ENCODE results near the gene ZNRF1. TPM values are rescaled to one million over a fixed set of nuclear protein-coding genes. Genes with fewer than 3 reads are reported as not detected.
"Not testable (repeated sequence)": the region's sequence is repeated elsewhere in the genome, so short reads cannot be mapped to it uniquely, and the experiment has no call there.

The ZNRF1 gene
- total RNA-seq, 2 donors from 2014 or later = 15.3 to 19.8 TPM

DNA sequence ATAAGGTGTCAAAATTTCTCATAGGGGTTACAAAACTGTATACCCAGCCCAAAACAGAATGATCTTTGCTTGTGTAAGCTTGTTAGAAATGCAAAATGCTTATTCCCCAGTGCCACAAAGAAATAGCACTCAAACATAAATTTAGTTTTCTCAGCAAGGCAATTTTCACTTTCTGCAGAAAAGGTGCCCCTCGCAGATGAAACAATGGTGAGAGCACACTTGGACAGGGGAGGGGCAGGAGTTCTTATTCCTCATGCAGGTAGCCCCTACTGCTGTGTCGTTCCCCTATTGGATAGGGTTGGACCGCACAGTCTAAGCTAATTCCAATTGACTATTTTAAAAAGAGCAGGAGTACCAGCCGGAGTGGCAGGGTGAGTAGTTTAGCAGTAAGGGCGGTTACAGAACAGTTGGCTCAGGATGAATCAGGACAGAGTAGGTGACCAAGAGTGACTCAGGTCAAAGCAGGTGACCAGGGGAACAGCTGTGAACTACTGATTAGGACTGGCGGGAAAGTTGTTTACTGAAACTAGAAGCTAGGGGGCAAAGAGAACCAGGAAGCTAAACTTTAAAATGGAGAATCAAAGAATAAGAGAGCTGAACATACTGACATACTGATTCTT, 123.2 kb downstream of the ZNRF1 start:
- no peaks in the 10 kb centered on the region for H3K4me1 ChIP-seq
- H3K9me3 ChIP-seq = peaks cover 0 to 22% of the 10 kb centered on the region in 2 donors
- no peaks in the 10 kb centered on the region for H3K27me3 ChIP-seq
- DNase-seq (ENCODE audit: low spot score) = no peak
- H3K27ac ChIP-seq = no peak overlapping the region
- no peak overlapping the region for H3K4me3 ChIP-seq
- H3K36me3 ChIP-seq = no peaks in the 10 kb centered on the region
- TF ChIP-seq, protein P1, sequence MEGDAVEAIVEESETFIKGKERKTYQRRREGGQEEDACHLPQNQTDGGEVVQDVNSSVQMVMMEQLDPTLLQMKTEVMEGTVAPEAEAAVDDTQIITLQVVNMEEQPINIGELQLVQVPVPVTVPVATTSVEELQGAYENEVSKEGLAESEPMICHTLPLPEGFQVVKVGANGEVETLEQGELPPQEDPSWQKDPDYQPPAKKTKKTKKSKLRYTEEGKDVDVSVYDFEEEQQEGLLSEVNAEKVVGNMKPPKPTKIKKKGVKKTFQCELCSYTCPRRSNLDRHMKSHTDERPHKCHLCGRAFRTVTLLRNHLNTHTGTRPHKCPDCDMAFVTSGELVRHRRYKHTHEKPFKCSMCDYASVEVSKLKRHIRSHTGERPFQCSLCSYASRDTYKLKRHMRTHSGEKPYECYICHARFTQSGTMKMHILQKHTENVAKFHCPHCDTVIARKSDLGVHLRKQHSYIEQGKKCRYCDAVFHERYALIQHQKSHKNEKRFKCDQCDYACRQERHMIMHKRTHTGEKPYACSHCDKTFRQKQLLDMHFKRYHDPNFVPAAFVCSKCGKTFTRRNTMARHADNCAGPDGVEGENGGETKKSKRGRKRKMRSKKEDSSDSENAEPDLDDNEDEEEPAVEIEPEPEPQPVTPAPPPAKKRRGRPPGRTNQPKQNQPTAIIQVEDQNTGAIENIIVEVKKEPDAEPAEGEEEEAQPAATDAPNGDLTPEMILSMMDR (IDR thresholded peaks at IDR 0.05) = no peak

DNA sequence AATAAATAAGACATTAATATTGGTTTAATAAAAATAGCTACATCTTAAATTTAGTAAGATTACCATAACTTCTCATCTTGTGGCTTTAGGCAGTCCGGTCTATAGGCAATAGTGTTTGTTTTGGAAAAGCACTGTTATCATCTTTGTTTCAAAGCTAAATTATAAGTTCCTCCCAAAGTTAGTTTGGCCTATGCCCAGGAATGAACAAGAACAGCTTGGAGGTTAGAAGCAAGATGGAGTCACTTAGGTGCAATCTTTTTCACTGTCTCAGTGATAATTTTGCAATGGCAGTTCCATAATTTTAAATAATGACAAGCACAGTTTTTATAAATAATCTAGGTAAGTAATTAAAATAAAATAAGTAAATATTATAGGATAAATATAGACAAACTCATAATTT, 123.8 kb downstream of the ZNRF1 start:
- Histone ChIP-seq H3K4me1 (no peaks in the 10 kb centered on the region), H3K9me3 (peaks cover 0 to 27% of the 10 kb centered on the region in 2 donors), H3K4me3 (no peak overlapping the region), H3K27me3 (no peaks in the 10 kb centered on the region), H3K36me3 (no peaks in the 10 kb centered on the region), H3K27ac (no peak overlapping the region)
- TF ChIP-seq, protein P1 (IDR thresholded peaks at IDR 0.05) = no peak
- DNase-seq (ENCODE audit: low spot score) = no peak

GRCh38 chr16:75127713-75128415, 129.0 kb downstream of the ZNRF1 start:
- Histone ChIP-seq H3K27me3 (no peaks in the 10 kb centered on the region), H3K9me3 (peaks cover 0 to 7% of the 10 kb centered on the region in 2 donors), H3K27ac (no peak overlapping the region), H3K4me3 (no peak overlapping the region), H3K4me1 (no peaks in the 10 kb centered on the region), H3K36me3 (no peaks in the 10 kb centered on the region)
- TF ChIP-seq, protein P1 (IDR thresholded peaks at IDR 0.05) = no peak
- DNase-seq (ENCODE audit: low spot score) = no peak

GRCh38 chr16:75129421-75130149, 130.8 kb downstream of the ZNRF1 start:
- not testable (repeated sequence) for DNase-seq (ENCODE audit: low spot score); H3K27ac ChIP-seq; H3K36me3 ChIP-seq; H3K4me1 ChIP-seq; H3K27me3 ChIP-seq; H3K9me3 ChIP-seq; H3K4me3 ChIP-seq

- TF ChIP-seq, protein P1 (IDR thresholded peaks at IDR 0.05) = peak in 1 of 2 donors; percentile 30
- H3K36me3 ChIP-seq = no peaks in the 10 kb centered on the region
- H3K4me3 ChIP-seq = no peak overlapping the region
- H3K4me1 ChIP-seq = no peaks in the 10 kb centered on the region
- no peak overlapping the region for H3K27ac ChIP-seq
- peak; percentile 28 for DNase-seq (ENCODE audit: low spot score)
- no peaks in the 10 kb centered on the region for H3K27me3 ChIP-seq
- H3K9me3 ChIP-seq = peaks cover 0 to 7% of the 10 kb centered on the region in 2 donors
Measured at GRCh38 chr16:75130150-75130771, 131.4 kb downstream of the ZNRF1 start.

- Histone ChIP-seq H3K27me3 (no peaks in the 10 kb centered on the region), H3K27ac (no peak overlapping the region), H3K4me3 (no peak overlapping the region), H3K4me1 (no peaks in the 10 kb centered on the region), H3K36me3 (no peaks in the 10 kb centered on the region), H3K9me3 (peaks cover 0 to 7% of the 10 kb centered on the region in 2 donors)
- TF ChIP-seq, protein P1 (IDR thresholded peaks at IDR 0.05) = no peak
- DNase-seq (ENCODE audit: low spot score) = no peak
Measured at GRCh38 chr16:75131081-75131480, 132.3 kb downstream of the ZNRF1 start.

Data from right atrium auricular region (tissue), 2 donors.